MM.1S (cell line): ENCODE data around the gene THRA.

Experiments used
- EZH2 ChIP-seq: fragments of 300-600 bp; sonication (generic); optimal IDR thresholded peaks from 2 replicates; pipeline ENCODE3; 2017; ENCODE audit warnings: low read depth, mild to moderate bottlenecking, antibody characterized with exemption, low read length, mixed read lengths
- TF ChIP-seq, protein P1 (sequence below): fragments of 300-600 bp; sonication (generic); IDR thresholded peaks from 2 replicates; pipeline ENCODE4 v1.5.1; 2016; ENCODE audit warnings: antibody characterized with exemption, low read length, mixed read lengths

DNA sequence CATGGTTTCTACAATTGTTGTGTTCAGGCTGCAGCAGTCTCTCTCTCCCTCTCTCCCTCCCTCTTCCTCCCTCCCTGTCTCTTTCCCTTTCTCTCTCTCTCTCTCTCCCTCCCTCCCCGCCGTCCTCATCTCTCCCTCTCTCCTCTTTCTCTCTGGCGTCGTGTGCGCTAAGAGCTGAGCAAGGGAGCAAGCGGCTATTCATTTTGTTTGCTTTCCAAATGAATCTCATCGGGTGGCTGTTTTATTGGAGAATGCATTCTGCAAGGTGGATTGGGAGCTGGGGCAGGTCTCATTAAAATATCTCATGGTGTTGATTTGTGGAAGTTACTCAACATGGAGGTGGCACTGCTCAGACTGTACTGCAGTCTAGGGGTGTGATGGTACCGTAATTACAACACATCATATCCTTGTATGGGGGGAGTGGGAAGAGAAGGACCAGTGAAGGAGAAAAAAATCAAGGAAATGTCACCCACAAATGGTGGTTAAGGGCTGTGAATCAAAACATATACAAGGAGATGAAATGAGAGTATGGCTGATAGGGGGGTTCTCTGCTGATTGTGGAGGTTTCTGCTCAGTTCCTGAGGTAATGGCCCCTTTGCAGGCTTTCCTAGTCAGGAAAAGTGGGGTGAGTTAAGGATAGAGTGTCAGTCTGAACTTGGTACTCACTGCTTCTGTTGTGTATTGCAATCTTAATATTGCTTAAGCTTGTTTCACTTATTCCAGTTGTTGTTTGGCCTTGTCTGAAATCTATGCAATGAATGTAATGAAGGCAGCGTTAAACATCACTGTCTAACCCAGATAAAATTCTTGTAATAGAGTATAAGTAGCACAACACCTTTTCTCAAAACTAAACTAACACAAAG, 61.7 kb downstream of the THRA start:
- TF ChIP-seq, protein P1, sequence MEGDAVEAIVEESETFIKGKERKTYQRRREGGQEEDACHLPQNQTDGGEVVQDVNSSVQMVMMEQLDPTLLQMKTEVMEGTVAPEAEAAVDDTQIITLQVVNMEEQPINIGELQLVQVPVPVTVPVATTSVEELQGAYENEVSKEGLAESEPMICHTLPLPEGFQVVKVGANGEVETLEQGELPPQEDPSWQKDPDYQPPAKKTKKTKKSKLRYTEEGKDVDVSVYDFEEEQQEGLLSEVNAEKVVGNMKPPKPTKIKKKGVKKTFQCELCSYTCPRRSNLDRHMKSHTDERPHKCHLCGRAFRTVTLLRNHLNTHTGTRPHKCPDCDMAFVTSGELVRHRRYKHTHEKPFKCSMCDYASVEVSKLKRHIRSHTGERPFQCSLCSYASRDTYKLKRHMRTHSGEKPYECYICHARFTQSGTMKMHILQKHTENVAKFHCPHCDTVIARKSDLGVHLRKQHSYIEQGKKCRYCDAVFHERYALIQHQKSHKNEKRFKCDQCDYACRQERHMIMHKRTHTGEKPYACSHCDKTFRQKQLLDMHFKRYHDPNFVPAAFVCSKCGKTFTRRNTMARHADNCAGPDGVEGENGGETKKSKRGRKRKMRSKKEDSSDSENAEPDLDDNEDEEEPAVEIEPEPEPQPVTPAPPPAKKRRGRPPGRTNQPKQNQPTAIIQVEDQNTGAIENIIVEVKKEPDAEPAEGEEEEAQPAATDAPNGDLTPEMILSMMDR: no peak
- TF ChIP-seq EZH2: no peak
